BJ (cell line): ENCODE data around the gene UQCC5. TPM values are rescaled to one million over a fixed set of nuclear protein-coding genes. Genes with fewer than 3 reads are reported as not detected.

Experiments used
- CTCF ChIA-PET: fragments of 350-600 bp; formaldehyde crosslinking; extraction: SDS; loops from one replicate; lab custom pipeline; 2021; ENCODE audit warnings: antibody characterized with exemption, inconsistent platforms; lab: Yijun Ruan, JAX
- POLR2A ChIA-PET: fragments of 300-600 bp; sonication (Branson Sonifier 250); formaldehyde crosslinking; extraction: SDS; loops from one replicate; lab custom pipeline; 2021; ENCODE audit warnings: antibody characterized with exemption; lab: Charles Lee
- DNase-seq: peaks from one replicate; pipeline ENCODE4 v3.0.0-alpha.2; 2011; ENCODE audit warnings: low read depth
- H3K27me3 ChIP-seq: 2 replicates; pipeline ENCODE4 v1.6.0; 2011; ENCODE audit warnings: low read length; ENCODE audit not compliant: control insufficient read depth, insufficient read depth
- H3K36me3 ChIP-seq: 2 replicates; pipeline ENCODE4 v1.5.1; 2011; ENCODE audit warnings: low read length; ENCODE audit not compliant: control insufficient read depth, insufficient read depth
- H3K4me3 ChIP-seq: 2 replicates; pipeline ENCODE4 v1.5.1; 2011; ENCODE audit warnings: low read depth, mild to moderate bottlenecking, control low read depth, low read length
- CTCF ChIP-seq: IDR thresholded peaks from 2 replicates; pipeline ENCODE4 v1.5.1; 2011; ENCODE audit warnings: low read depth, mild to moderate bottlenecking, control low read depth, inconsistent platforms, low read length, moderate library complexity; ENCODE audit not compliant: insufficient read depth
- polyA plus RNA-seq: library from polyadenylated mRNA; depleted of rRNA; stranded (reverse); fragments of >200 nt; gene quantifications from 2 replicates; pipeline ENCODE4 v1.2.3, GENCODE V29; 2011

The UQCC5 gene
- polyA plus RNA-seq, 1 experiment, result 11.9 TPM

GRCh38 chr3:52516509-52517195 lies 19.8 kb upstream of the UQCC5 start:
- no peaks in the 10 kb centered on the region for H3K36me3 ChIP-seq
- POLR2A ChIA-PET, result no interaction called here
- CTCF ChIA-PET, result no interaction called here
- DNase-seq, result no peak
- H3K4me3 ChIP-seq, result no peak overlapping the region
- TF ChIP-seq CTCF, result no peak
- peaks cover 2% of the 10 kb centered on the region for H3K27me3 ChIP-seq

DNA sequence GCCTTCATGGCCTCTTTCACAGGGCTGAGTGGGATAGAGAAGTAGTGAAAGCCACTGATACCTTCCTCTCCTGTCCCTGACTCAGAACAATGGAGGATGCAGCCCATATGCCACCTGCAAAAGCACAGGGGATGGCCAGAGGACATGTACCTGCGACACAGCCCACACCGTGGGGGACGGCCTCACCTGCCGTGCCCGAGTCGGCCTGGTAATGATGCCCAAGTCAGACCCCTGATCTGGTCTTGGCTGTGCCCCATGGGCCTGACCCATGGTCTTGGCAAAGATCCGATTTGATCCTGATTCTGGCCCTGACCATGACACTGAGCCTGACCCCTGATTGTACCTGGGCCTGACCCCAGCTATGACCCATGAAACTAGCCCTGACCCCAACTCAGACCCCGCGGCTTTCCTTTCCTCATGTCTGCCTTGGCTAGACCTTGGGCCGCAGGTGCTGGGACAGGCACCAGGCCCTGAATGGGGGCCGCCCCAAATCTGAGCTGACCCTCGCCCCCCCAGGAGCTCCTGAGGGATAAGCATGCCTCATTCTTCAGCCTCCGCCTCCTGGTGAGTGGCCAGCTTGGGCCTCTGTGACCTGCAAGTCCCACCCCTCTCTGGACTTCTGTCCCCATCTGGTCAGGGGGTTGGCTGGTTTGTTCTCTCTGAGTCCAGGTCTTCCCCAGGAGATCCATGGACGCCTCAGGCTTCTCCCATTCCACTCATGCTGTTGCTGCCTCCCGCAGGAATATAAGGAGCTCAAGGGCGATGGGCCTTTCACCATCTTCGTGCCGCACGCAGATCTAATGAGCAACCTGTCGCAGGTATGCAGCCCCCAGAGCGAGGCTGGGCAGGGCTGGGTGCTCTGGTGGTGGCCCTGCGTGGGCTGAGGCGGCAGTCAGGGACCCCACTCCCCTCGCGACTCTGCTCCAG lies 18.3 kb upstream of the UQCC5 start:
- no peak overlapping the region for H3K4me3 ChIP-seq
- ChIA-PET CTCF (interaction anchor here (1.2 kb wide), 1 partner anchor 43 kb away, joined by 3 read pairs; no protein-coding TSS in a partner anchor), POLR2A (no interaction called here)

DNA sequence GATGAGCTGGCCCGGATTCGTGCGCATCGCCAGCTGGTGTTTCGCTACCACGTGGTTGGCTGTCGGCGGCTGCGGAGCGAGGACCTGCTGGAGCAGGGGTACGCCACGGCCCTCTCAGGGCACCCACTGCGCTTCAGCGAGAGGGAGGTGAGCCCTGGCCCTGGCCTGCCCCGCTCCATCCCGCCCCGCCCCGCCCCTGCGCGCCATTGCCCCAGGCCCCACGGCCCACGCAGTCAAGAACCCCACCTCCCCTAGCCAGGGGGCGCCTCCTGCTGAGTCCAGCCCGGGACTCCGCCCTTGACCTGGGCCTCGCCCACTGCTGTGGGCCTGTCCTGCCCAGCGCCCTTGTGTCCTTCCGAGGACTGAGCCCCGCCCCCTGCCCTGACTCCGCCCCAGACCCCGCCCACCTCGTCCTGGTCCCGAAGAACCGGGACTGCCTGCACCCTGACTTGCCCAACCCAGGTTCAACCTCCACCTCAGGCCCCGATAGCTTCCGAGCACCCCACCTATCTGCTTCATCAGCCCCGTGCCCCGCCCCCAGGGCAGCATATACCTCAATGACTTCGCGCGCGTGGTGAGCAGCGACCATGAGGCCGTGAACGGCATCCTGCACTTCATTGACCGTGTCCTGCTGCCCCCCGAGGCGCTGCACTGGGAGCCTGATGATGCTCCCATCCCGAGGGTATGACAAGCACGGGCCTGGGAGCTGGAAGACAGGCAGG lies 17.5 kb upstream of the UQCC5 start:
- CTCF ChIA-PET, result interaction anchor here (1.2 kb wide), 1 partner anchor 43 kb away, joined by 3 read pairs; no protein-coding TSS in a partner anchor
- Histone ChIP-seq H3K36me3 (peaks cover 3% of the 10 kb centered on the region), H3K4me3 (peak overlapping the region; percentile 19; the same call in 1 of the 2 replicates), H3K27me3 (peaks cover 2% of the 10 kb centered on the region)
- TF ChIP-seq CTCF, result no peak
- POLR2A ChIA-PET, result no interaction called here
- no peak for DNase-seq

More for the DNA sequence above, 18.3 kb upstream of the UQCC5 start:
- peaks cover 2% of the 10 kb centered on the region for H3K27me3 ChIP-seq
- no peak for TF ChIP-seq CTCF
- DNase-seq, result no peak
- no peaks in the 10 kb centered on the region for H3K36me3 ChIP-seq

DNA sequence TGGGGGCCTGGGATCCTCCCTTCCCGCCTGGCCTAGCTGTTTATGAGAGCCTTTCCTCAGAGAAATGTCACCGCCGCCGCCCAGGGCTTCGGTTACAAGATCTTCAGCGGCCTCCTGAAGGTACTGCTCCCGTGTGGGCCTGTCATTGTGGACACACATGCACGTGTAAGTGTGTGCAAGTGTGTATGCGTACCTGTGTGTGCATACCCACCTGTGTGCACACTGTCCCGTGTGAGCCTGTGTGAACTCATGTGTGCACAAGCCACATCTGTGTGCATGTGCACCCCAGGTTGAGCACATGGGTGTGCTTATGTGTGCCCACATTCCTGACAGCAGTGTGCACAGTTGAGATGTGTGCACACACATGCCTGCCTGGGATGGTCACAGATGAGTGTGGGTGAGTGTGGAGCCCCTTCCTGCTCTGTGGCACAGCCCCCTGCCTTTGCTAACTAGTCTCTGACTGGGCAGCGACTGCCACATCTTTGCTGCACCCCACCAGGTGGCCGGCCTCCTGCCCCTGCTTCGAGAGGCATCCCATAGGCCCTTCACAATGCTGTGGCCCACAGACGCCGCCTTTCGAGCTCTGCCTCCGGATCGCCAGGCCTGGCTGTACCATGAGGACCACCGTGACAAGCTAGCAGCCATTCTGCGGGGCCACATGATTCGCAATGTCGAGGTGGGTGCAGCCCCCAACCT lies 16.8 kb upstream of the UQCC5 start:
- Histone ChIP-seq H3K27me3 (peaks cover 2% of the 10 kb centered on the region), H3K4me3 (no peak overlapping the region), H3K36me3 (peaks cover 7% of the 10 kb centered on the region)
- ChIA-PET POLR2A (no interaction called here), CTCF (no interaction called here)
- DNase-seq, result no peak
- no peak for TF ChIP-seq CTCF
